Fibroblast of pulmonary artery (primary cell): Measurements from ENCODE around the gene NADK2.

Experiments used
- DNase-seq: peaks from one replicate; pipeline ENCODE4 v3.0.0-alpha.2; 2010; ENCODE audit warnings: low read depth
- H3K4me3 ChIP-seq: replicated peaks from 2 replicates; pipeline ENCODE4 v1.5.1; 2011; ENCODE audit warnings: low read depth, mild to moderate bottlenecking, control low read depth, low read length, moderate library complexity
- TF ChIP-seq, protein P1 (sequence below): IDR thresholded peaks from 2 replicates; pipeline ENCODE4 v1.5.1; 2011; ENCODE audit warnings: mild to moderate bottlenecking, control low read depth, low read length, inconsistent platforms; ENCODE audit errors: missing control alignments

The NADK2 gene

DNA sequence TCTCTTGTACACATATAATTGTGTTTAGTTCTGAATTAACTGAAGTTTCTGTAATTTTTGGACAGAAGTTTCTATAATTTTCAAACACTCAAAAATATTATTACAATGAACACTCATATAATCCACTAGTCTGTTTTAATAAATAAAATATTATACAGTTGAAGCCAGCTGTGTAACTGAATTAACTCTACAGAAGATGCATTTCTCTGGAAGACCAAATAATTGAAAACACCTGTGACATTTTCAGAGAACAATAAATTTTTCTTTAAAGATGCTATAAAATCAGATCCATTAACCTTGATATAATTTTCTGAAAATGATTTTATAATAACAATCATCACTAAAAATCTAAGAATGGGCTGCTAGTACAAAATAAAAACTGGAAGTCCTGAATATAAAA lies 14.7 kb downstream of the NADK2 start:
- no peak overlapping the region for H3K4me3 ChIP-seq
- DNase-seq, result no peak
- TF ChIP-seq, protein P1, sequence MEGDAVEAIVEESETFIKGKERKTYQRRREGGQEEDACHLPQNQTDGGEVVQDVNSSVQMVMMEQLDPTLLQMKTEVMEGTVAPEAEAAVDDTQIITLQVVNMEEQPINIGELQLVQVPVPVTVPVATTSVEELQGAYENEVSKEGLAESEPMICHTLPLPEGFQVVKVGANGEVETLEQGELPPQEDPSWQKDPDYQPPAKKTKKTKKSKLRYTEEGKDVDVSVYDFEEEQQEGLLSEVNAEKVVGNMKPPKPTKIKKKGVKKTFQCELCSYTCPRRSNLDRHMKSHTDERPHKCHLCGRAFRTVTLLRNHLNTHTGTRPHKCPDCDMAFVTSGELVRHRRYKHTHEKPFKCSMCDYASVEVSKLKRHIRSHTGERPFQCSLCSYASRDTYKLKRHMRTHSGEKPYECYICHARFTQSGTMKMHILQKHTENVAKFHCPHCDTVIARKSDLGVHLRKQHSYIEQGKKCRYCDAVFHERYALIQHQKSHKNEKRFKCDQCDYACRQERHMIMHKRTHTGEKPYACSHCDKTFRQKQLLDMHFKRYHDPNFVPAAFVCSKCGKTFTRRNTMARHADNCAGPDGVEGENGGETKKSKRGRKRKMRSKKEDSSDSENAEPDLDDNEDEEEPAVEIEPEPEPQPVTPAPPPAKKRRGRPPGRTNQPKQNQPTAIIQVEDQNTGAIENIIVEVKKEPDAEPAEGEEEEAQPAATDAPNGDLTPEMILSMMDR, result no peak

DNA sequence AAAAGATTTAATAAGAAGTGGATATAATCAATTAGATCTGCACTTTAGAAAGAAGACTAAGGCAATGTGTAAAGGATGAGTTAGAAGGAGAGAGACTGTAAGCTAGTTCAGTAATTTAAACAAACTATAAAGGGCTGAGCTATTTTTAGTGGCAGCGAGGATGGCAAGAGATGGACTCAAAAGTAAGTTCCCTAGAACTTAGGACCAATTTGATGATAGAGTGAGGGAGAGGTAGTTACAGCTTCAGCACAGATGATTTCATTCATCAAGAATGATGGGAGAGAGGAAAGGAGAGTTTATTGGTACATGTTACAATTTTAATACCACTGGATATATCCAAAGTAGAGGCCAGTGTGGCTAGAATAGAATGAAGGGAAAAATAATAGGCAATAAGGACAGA lies 19.1 kb downstream of the NADK2 start:
- TF ChIP-seq, protein P1, result no peak
- DNase-seq, result no peak

DNA sequence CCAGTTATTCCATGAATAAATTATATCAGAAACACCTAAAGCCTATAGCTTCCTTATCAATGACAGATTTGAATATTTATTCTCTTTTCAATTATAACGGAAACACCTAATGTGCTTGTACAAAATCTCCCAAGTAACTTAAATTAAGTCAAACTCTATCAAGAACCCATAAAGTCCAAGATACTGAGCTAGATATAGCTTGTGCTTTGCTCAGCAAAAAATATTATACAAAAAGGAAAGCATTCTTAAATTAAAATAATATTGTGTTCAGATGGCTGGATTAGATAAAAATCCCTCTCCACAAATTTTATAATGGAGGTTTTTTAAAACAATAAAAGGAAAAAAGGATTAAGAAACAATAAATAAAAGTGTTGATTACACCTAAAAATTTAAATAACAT lies 23.7 kb downstream of the NADK2 start:
- no peak for DNase-seq
- no peak overlapping the region for H3K4me3 ChIP-seq
- TF ChIP-seq, protein P1, result no peak

More for the DNA sequence above, 19.1 kb downstream of the NADK2 start:
- no peak overlapping the region for H3K4me3 ChIP-seq

DNA sequence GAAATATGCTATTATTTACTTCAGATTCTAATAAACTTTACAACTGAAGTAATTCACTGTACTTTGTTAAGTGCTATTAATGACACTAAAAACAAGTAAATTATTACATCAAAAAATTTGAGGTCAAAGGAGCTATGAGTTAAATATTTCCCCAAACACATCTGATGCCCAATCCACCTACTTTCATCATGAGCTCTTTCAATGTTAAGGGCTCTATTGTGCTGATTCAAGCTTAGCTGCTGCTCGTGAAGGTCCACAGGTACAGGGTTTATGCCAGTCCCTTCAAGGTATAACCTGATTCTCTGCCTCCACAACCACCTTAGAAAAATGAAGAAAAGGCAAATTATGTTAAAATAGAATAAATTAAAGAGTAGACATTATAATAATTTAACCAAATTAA lies 24.2 kb downstream of the NADK2 start:
- TF ChIP-seq, protein P1, result no peak
- DNase-seq, result no peak
- no peak overlapping the region for H3K4me3 ChIP-seq

DNA sequence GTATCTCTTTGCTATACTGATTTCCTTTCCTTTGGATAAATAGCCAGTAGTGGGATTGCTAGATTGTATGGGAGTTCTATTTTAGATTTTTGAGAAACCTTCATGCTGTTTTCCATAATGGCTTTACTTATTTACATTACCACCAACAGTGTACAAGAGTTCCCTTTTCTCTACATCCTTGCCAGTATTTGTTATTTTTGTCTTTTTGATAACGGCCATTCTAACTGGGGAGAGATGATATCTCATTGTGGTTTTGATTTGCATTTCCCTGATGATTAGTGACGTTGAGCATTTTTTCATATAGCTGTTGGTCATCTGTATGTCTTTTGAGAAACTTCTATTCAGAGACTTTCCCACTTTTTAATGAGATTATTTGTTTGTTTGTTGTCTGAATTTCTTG lies 25.8 kb downstream of the NADK2 start:
- no peak for DNase-seq
- no peak overlapping the region for H3K4me3 ChIP-seq
- TF ChIP-seq, protein P1, result no peak

DNA sequence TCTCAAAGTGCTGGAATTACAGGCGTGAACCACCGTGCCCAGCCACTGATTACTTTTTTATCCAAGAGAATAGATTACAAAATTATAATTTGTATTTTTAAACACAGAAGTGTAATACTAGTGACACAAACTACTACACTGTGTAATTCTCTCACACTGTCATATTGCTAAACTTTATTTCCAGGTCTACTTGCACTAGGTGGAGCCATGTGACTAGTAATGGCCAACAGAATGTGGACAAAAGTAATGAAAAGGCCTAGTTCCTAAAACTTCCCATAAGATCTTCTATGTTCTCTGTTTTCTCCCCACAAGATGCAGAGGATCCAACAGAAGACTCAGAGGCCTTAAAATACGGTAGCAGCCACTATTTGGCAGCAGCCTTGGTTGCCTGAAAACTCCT lies 27.3 kb downstream of the NADK2 start:
- TF ChIP-seq, protein P1, result no peak
- no peak overlapping the region for H3K4me3 ChIP-seq
- DNase-seq, result no peak

DNA sequence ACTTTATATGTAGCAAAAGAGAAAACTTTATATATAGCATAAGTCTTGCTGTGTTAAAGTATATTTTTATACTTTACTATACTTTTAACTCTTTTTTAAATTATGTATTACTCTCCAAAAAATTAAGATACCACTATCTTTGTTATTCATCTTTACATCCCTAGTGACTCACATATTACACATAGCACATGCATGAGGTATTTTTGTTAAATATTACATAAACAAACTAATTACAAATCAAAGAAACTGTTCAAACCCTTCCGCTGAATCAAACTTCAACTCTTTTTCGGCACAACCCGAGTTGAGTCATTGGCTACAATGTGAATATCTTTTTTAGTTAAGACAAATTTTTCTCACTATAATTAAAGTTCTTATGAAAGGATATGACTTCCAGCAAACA lies 32.1 kb downstream of the NADK2 start:
- no peak overlapping the region for H3K4me3 ChIP-seq
- peak; percentile 8 for DNase-seq
- TF ChIP-seq, protein P1, result no peak
